Upper lobe of left lung (tissue), 4 donors: ENCODE data around the gene THAP12.

Experiments
- CTCF ChIP-seq, 6 experiments: fragments of 450-650 bp in 4 of 6; fragments of 200-600 bp in 2 of 6; sonication (generic) in 2 of 6; IDR thresholded peaks; one replicate each; pipeline ENCODE4 v1.5.1; 2016 to 2019; ENCODE audit warnings: antibody characterized with exemption in 6 of 6
- POLR2A ChIP-seq, 4 donors: fragments of 450-650 bp; IDR thresholded peaks; one replicate each; pipeline ENCODE4 v1.5.1; 2016 to 2017; ENCODE audit warnings: antibody characterized with exemption in 4 of 4, mild to moderate bottlenecking in 2 of 4
- POLR2AphosphoS5 ChIP-seq, 2 donors: sonication (generic); formaldehyde crosslinking; IDR thresholded peaks; one replicate each; pipeline ENCODE4 v1.5.1; 2017; ENCODE audit warnings: antibody characterized with exemption in 2 of 2

DNA sequence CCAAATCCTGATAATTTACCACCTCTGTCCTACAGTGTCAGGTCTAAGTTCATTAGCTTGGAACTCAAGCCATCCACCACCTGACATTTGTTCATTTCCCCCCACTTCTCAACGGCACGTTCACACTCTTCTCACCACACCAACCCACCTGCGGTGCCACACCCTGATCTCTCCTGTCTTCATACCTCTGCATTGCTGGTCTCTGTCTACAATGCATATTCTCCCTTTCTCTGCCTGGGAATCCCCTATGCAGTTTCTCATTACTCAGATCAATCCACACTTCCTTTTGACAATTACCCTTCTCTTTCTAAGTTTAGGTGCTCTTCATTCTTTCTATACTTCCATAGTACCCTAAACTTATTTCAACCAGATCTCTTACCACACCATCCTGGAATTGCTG lies 43.4 kb upstream of the THAP12 start:
- TF ChIP-seq CTCF (IDR thresholded peaks at IDR 0.05) (no peak), POLR2AphosphoS5 (IDR thresholded peaks at IDR 0.05) (no peak), POLR2A (IDR thresholded peaks at IDR 0.05) (no peak)
